Esophagus squamous epithelium (tissue), 4 donors: ENCODE data around the gene GREB1.

Experiments used
- POLR2A ChIP-seq, 4 donors: fragments of 450-650 bp; IDR thresholded peaks; one replicate each; pipeline ENCODE4 v1.6.1; 2017; ENCODE audit warnings: antibody characterized with exemption in 4 of 4, mild to moderate bottlenecking in 4 of 4, moderate library complexity in 3 of 4
- TF ChIP-seq, protein P1 (sequence below), 6 experiments: fragments of 450-650 bp in 4 of 6; fragments of 200-600 bp in 2 of 6; sonication (generic) in 2 of 6; IDR thresholded peaks; one replicate each; pipeline ENCODE4 v1.5.1; 2016 to 2019; ENCODE audit warnings: antibody characterized with exemption in 6 of 6, mild to moderate bottlenecking in 4 of 6, moderate library complexity in 4 of 6

- TF ChIP-seq, protein P1, sequence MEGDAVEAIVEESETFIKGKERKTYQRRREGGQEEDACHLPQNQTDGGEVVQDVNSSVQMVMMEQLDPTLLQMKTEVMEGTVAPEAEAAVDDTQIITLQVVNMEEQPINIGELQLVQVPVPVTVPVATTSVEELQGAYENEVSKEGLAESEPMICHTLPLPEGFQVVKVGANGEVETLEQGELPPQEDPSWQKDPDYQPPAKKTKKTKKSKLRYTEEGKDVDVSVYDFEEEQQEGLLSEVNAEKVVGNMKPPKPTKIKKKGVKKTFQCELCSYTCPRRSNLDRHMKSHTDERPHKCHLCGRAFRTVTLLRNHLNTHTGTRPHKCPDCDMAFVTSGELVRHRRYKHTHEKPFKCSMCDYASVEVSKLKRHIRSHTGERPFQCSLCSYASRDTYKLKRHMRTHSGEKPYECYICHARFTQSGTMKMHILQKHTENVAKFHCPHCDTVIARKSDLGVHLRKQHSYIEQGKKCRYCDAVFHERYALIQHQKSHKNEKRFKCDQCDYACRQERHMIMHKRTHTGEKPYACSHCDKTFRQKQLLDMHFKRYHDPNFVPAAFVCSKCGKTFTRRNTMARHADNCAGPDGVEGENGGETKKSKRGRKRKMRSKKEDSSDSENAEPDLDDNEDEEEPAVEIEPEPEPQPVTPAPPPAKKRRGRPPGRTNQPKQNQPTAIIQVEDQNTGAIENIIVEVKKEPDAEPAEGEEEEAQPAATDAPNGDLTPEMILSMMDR (IDR thresholded peaks at IDR 0.05), result peak; percentile 31 to 77 (median 66)
- no peak for TF ChIP-seq POLR2A (IDR thresholded peaks at IDR 0.05)
Observed at GRCh38 chr2:11582862-11583752, 49.3 kb downstream of the GREB1 start.
